Thyroid gland (tissue), 4 donors: ENCODE results near the gene ARHGAP10.

Experiments
- POLR2A ChIP-seq, 2 donors: fragments of 450-650 bp; IDR thresholded peaks; one replicate each; pipeline ENCODE4 v1.6.1; 2017; ENCODE audit warnings: antibody characterized with exemption in 2 of 2, mild to moderate bottlenecking in 2 of 2, moderate library complexity in 1 of 2
- TF ChIP-seq, protein P1 (sequence below), 6 experiments: fragments of 200-600 bp in 3 of 6; fragments of 450-650 bp in 3 of 6; sonication (generic) in 3 of 6; IDR thresholded peaks; one replicate each; pipeline ENCODE4 v1.5.1; 2016 to 2019; ENCODE audit warnings: antibody characterized with exemption in 6 of 6, mild to moderate bottlenecking in 2 of 6, inconsistent platforms in 1 of 6, moderate library complexity in 1 of 6

DNA sequence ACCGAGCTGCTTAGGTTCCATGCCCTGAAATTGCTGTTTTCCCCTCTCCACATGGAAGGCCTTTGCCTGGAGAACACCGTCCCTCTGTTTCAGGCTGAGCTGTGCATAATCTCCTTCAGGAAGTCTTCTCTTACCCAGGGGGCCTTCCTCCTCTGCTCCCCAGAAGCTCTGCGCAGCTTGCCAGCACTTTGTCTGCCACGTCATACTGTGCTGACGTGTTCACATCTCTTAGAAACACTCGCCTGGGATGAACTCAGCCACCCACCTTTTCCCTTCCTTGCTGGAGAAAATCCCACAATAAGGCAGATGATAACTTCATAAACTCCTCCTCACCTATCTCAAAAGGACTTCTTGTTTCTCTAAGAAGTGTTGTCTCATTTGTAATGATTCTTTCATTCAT lies 110.7 kb downstream of the ARHGAP10 start:
- no peak for TF ChIP-seq POLR2A (IDR thresholded peaks at IDR 0.05)
- TF ChIP-seq, protein P1, sequence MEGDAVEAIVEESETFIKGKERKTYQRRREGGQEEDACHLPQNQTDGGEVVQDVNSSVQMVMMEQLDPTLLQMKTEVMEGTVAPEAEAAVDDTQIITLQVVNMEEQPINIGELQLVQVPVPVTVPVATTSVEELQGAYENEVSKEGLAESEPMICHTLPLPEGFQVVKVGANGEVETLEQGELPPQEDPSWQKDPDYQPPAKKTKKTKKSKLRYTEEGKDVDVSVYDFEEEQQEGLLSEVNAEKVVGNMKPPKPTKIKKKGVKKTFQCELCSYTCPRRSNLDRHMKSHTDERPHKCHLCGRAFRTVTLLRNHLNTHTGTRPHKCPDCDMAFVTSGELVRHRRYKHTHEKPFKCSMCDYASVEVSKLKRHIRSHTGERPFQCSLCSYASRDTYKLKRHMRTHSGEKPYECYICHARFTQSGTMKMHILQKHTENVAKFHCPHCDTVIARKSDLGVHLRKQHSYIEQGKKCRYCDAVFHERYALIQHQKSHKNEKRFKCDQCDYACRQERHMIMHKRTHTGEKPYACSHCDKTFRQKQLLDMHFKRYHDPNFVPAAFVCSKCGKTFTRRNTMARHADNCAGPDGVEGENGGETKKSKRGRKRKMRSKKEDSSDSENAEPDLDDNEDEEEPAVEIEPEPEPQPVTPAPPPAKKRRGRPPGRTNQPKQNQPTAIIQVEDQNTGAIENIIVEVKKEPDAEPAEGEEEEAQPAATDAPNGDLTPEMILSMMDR (IDR thresholded peaks at IDR 0.05) = no peak
